Gastrocnemius medialis (tissue), 4 donors: Measurements from ENCODE around the gene BCAS2. TPM values are rescaled to one million over a fixed set of nuclear protein-coding genes. Genes with fewer than 3 reads are reported as not detected.

Experiments
- ATAC-seq, 2 donors: fragments of 150-250 bp; one replicate each; pipeline ENCODE4 v1.9.1; 2016
- DNase-seq, 2 donors: peaks; one replicate each; pipeline ENCODE4 v3.0.0-alpha.2; 2019
- H3K27ac ChIP-seq, 4 donors: fragments of 200-600 bp; sonication (generic); 1 replicate in 1 of 4; 2 replicates in 3 of 4; pipeline ENCODE4 v1.5.1; 2016 to 2018; ENCODE audit warnings: mild to moderate bottlenecking in 2 of 4, moderate library complexity in 1 of 4
- H3K27me3 ChIP-seq, 3 donors: fragments of 200-600 bp; sonication (generic) in 2 of 3; 1 replicate in 1 of 3; 2 replicates in 2 of 3; pipeline versions ENCODE4 v1.5.1 to v1.6.0; 2016 to 2019; ENCODE audit warnings: mild to moderate bottlenecking in 1 of 3, moderate library complexity in 1 of 3
- H3K36me3 ChIP-seq, 2 donors: fragments of 200-600 bp; sonication (generic) in 1 of 2; one replicate each; pipeline ENCODE4 v1.5.1; 2017 to 2018
- H3K4me1 ChIP-seq, 2 donors: fragments of 200-600 bp; sonication (generic) in 1 of 2; one replicate each; pipeline ENCODE4 v1.5.1; 2016 to 2017; ENCODE audit warnings: mild to moderate bottlenecking in 2 of 2
- H3K4me3 ChIP-seq, 4 donors: fragments of 200-600 bp; sonication (generic) in 3 of 4; 1 replicate in 1 of 4; 2 replicates in 3 of 4; pipeline ENCODE4 v1.5.1; 2016 to 2019; ENCODE audit warnings: mild to moderate bottlenecking in 2 of 4
- H3K9me3 ChIP-seq, 3 donors: fragments of 200-600 bp; sonication (generic) in 2 of 3; 1 replicate in 1 of 3; 2 replicates in 2 of 3; pipeline ENCODE4 v1.5.1; 2016 to 2019
- CTCF ChIP-seq, 5 experiments: fragments of 450-650 bp in 3 of 5; fragments of 200-600 bp in 2 of 5; sonication (generic) in 2 of 5; IDR thresholded peaks in 4 of 5; conservative IDR thresholded peaks in 1 of 5; 1 replicate in 4 of 5; 2 replicates in 1 of 5; pipeline ENCODE4 v1.5.1; 2016 to 2019; ENCODE audit warnings: antibody characterized with exemption in 5 of 5, mild to moderate bottlenecking in 3 of 5, moderate library complexity in 3 of 5
- POLR2A ChIP-seq, 2 donors: fragments of 450-650 bp; IDR thresholded peaks; one replicate each; pipeline ENCODE4 v1.6.1; 2017; ENCODE audit warnings: antibody characterized with exemption in 2 of 2, mild to moderate bottlenecking in 2 of 2, moderate library complexity in 2 of 2
- in situ Hi-C, 4 donors: fragments of 200-750 bp; cut with MboI; loops; one replicate each; pipeline versions ENCODE4 v1.15.0 to v1.8.0; 2017; ENCODE audit warnings: low sequenced_read_pairs in 4 of 4
- intact Hi-C: fragments of 100-400 bp; cut with DNase I; formaldehyde crosslinking; loops from one replicate; pipeline ENCODE4 v1.15.1; 2023; ENCODE audit warnings: low total_unique reads
- total RNA-seq, 4 donors: library from RNA; depleted of rRNA; stranded (reverse); fragments of >200 nt; gene quantifications; one replicate each; pipeline versions ENCODE4 v1.1.0 to v1.2.3, GENCODE V29; 2016

The BCAS2 gene
- total RNA-seq, 4 donors from 2014 or later, result 23.7 to 32.8 (median 25.2) TPM

- TF ChIP-seq POLR2A (IDR thresholded peaks at IDR 0.05), result no peak
- no peak for TF ChIP-seq CTCF (IDR thresholded peaks at IDR 0.05 in 4 of 5, conservative IDR thresholded peaks at IDR 0.05 in 1 of 5)
- no peaks in the 10 kb centered on the region for H3K4me1 ChIP-seq
- no peak overlapping the region for H3K27ac ChIP-seq
- H3K9me3 ChIP-seq, result no peaks in the 10 kb centered on the region
- ATAC-seq (no peak), DNase-seq (no peak)
- H3K27me3 ChIP-seq, result no peaks in the 10 kb centered on the region
- in situ Hi-C loops, result no loop called here
- H3K4me3 ChIP-seq, result no peak overlapping the region
- peaks cover 0 to 6% of the 10 kb centered on the region in 2 donors for H3K36me3 ChIP-seq
- intact Hi-C loops, result loop anchor here (5.0 kb wide), 1 partner anchor 212 kb away; no protein-coding TSS in a partner anchor
These were observed 22.1 kb downstream of the BCAS2 start for GRCh38 chr1:114559356-114559755.

- Histone ChIP-seq H3K4me3 (no peak overlapping the region), H3K36me3 (no peaks in the 10 kb centered on the region), H3K27me3 (no peaks in the 10 kb centered on the region), H3K27ac (no peak overlapping the region), H3K4me1 (no peaks in the 10 kb centered on the region), H3K9me3 (no peaks in the 10 kb centered on the region)
- intact Hi-C loops, result loop anchor here (5.0 kb wide), 1 partner anchor 211 kb away; no protein-coding TSS in a partner anchor
- TF ChIP-seq CTCF (IDR thresholded peaks at IDR 0.05 in 4 of 5, conservative IDR thresholded peaks at IDR 0.05 in 1 of 5) (peak in 2 of 5 experiments; percentile 21 to 28), POLR2A (IDR thresholded peaks at IDR 0.05) (no peak)
- ATAC-seq, result no peak
- DNase-seq, result no peak
- in situ Hi-C loops, result no loop called here
These were observed 22.9 kb downstream of the BCAS2 start for GRCh38 chr1:114558544-114558943.

- no peak for DNase-seq
- no peaks in the 10 kb centered on the region for H3K27me3 ChIP-seq
- no peaks in the 10 kb centered on the region for H3K4me1 ChIP-seq
- no peak overlapping the region for H3K27ac ChIP-seq
- in situ Hi-C loops, result no loop called here
- H3K4me3 ChIP-seq, result no peak overlapping the region
- no peaks in the 10 kb centered on the region for H3K36me3 ChIP-seq
- no peak for TF ChIP-seq CTCF (IDR thresholded peaks at IDR 0.05 in 4 of 5, conservative IDR thresholded peaks at IDR 0.05 in 1 of 5)
- TF ChIP-seq POLR2A (IDR thresholded peaks at IDR 0.05), result no peak
- intact Hi-C loops, result no loop called here
- H3K9me3 ChIP-seq, result no peaks in the 10 kb centered on the region
- ATAC-seq, result no peak
These were observed 26.8 kb downstream of the BCAS2 start for GRCh38 chr1:114554577-114554976.

- Histone ChIP-seq H3K27ac (no peak overlapping the region), H3K9me3 (no peaks in the 10 kb centered on the region), H3K4me3 (no peak overlapping the region), H3K27me3 (no peaks in the 10 kb centered on the region), H3K4me1 (no peaks in the 10 kb centered on the region), H3K36me3 (no peaks in the 10 kb centered on the region)
- TF ChIP-seq CTCF (IDR thresholded peaks at IDR 0.05 in 4 of 5, conservative IDR thresholded peaks at IDR 0.05 in 1 of 5), result no peak
- TF ChIP-seq POLR2A (IDR thresholded peaks at IDR 0.05), result no peak
- in situ Hi-C loops (no loop called here), intact Hi-C loops (no loop called here)
- ATAC-seq (no peak), DNase-seq (no peak)
These were observed 29.2 kb downstream of the BCAS2 start for GRCh38 chr1:114552106-114552639.

GRCh38 chr1:114551400-114551799 lies 30.0 kb downstream of the BCAS2 start:
- TF ChIP-seq CTCF (IDR thresholded peaks at IDR 0.05 in 4 of 5, conservative IDR thresholded peaks at IDR 0.05 in 1 of 5) (no peak), POLR2A (IDR thresholded peaks at IDR 0.05) (no peak)
- DNase-seq (no peak), ATAC-seq (no peak)
- H3K4me3 ChIP-seq, result no peak overlapping the region
- intact Hi-C loops (no loop called here), in situ Hi-C loops (no loop called here)
- no peak overlapping the region for H3K27ac ChIP-seq
- no peaks in the 10 kb centered on the region for H3K36me3 ChIP-seq
- H3K9me3 ChIP-seq, result no peaks in the 10 kb centered on the region
- no peaks in the 10 kb centered on the region for H3K4me1 ChIP-seq
- no peaks in the 10 kb centered on the region for H3K27me3 ChIP-seq
